Measurements from ENCODE around the gene TSC22D2. TPM values are rescaled to one million over a fixed set of nuclear protein-coding genes. Genes with fewer than 3 reads are reported as not detected.
"Not testable (repeated sequence)": the region's sequence is repeated elsewhere in the genome, so short reads cannot be mapped to it uniquely, and the experiment has no call there.

TSC22D2 gene
- total RNA-seq, 2 experiments from 2014 or later: 12.0 to 20.2 TPM

DNA sequence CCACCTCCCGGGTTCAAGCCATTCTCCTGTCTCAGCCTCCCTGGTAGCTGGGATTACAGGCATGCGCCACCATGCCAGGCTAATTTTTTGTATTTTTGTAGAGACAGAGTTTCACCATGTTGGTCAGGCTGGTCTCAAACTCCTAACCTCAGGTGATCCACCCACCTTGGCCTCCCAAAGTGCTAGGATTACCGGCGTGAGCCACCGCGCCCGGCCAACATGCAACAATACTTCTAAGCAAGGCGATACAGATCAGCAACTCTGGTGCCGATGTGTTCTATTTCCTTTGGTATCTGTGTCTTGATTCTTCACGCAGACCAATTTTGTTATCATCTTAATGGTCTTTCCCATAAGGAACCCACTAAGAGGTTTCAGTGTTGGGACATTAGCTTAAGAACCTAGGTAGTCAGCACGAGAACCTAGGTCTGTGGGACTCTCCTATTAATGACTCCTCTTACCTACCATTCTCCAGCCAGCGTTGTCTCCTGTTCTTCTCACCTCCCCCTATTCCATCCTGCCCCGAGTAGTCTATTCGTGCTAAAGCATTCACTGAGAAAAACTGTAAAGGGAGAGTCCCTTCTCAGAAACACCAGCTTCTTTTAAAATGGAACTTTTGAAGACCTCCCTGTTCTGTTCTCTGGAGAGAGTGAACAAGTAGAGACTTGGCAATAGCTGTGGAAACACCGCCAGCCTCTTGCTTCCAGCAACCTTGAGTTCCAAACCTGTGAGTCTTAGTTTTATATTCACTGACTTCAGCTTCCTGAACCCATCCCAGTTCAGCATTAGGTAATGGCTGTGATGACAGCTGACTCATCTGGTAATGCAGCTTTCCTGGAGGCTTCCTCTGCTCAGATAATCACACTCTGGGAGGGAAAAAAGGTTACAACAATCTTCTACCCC is 61.2 kb downstream of the TSC22D2 start:
- intact Hi-C loops (cut with DNase I, micrococcal nuclease): no loop called here
- no peaks in the 10 kb centered on the region for H3K4me1 Mint-ChIP-seq
- no peaks in the 10 kb centered on the region for H3K27me3 Mint-ChIP-seq
- CTCF ChIA-PET: interaction anchor here (0.9 kb wide), 1 partner anchor 21 kb away, joined by 3 read pairs; no protein-coding TSS in a partner anchor
- DNase-seq (no peak), ATAC-seq (no peak)
- H3K36me3 Mint-ChIP-seq (ENCODE audit: low read depth): no peaks in the 10 kb centered on the region
- H3K9me3 Mint-ChIP-seq (ENCODE audit: low read depth): peaks cover 1% of the 10 kb centered on the region
- no peak overlapping the region for H3K27ac Mint-ChIP-seq
- H3K4me3 Mint-ChIP-seq: no peak overlapping the region
- POLR2A ChIA-PET: no interaction called here

DNA sequence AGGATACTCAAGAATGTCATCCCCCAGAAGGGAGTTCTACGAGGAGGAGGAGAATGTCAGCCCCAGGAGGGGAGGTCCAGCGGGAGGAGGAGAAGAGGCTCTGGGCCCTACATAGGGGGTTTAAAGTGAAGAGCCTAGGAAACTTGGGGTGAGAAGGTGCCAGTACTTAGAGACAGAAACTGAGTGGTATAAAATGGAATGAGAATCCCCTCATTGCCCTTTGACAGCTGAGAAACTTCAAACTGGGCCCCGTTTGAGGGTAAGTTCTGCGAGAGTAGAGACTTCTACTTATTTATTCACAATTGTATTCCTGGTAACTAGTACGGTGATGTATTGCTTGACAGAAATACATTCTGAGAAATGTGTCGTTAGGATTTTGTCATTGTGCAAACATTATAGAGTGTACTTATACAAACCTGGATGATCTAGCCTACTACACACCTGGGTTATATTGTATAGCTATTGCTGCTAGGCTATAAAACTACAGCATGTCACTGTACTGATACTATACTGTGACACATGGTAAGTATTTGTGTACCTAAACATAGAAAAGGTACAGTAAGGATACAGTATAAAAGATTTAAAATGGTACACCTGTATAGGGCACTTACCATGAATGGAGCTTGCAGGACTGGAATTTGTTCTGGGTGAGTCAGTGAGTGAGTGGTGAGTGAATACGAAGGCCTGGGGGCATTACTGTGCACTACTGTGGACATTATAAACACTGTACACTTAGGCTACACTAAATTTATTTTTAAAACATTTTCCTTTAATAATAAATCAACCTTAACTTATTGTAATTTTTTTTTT is 62.0 kb downstream of the TSC22D2 start:
- Mint-ChIP-seq H3K27me3 (no peaks in the 10 kb centered on the region), H3K4me3 (no peak overlapping the region), H3K36me3 (ENCODE audit: low read depth) (no peaks in the 10 kb centered on the region), H3K4me1 (no peaks in the 10 kb centered on the region), H3K9me3 (ENCODE audit: low read depth) (peaks cover 1% of the 10 kb centered on the region), H3K27ac (no peak overlapping the region)
- no peak for DNase-seq
- intact Hi-C loops (cut with DNase I, micrococcal nuclease): no loop called here
- ATAC-seq: no peak
- ChIA-PET CTCF (interaction anchor here (0.9 kb wide), 1 partner anchor 20 kb away, joined by 3 read pairs; no protein-coding TSS in a partner anchor), POLR2A (no interaction called here)

DNA sequence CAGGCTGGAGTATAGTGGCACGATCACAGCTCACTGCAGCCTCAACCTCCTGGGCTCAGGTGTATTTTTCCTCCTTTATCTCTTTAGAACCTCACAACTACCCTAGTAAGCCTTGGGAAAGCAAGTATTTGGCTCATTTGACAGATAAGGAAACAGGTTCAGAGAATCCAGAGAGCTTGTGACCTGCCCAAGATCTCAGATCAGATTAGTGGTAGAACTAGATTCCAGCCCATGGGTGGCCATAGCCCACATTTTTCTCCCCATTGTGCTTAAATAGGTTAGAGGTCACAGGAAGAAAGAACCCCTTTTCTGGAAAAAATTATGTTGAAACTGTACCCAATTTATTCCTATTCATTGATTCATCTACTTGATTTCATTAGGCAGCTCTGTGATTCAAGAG is 64.3 kb downstream of the TSC22D2 start:
- Mint-ChIP-seq H3K4me3 (no peak overlapping the region), H3K27ac (no peak overlapping the region), H3K4me1 (no peaks in the 10 kb centered on the region), H3K27me3 (no peaks in the 10 kb centered on the region), H3K36me3 (ENCODE audit: low read depth) (no peaks in the 10 kb centered on the region), H3K9me3 (ENCODE audit: low read depth) (peaks cover 3% of the 10 kb centered on the region)
- ChIA-PET POLR2A (no interaction called here), CTCF (no interaction called here)
- ATAC-seq (no peak), DNase-seq (no peak)
- intact Hi-C loops (cut with DNase I, micrococcal nuclease): no loop called here

DNA sequence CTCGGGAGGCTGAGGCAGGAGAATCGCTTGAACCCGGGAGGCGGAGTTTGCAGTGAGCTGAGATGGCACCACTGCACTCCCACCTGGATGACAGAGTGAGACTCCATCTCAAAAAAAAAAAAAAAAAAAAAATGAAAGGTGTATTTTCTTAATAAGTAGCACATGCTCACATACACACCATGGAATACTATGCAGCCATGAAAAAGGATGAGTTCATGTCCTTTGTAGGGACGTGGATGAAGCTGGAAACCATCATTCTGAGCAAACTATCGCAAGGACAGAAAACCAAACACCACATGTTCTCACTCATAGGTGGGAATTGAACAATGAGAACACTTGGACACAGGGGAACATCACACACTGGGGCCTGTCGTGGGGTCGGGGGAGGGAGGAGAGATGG is 65.1 kb downstream of the TSC22D2 start:
- POLR2A ChIA-PET; CTCF ChIA-PET; intact Hi-C loops (cut with DNase I, micrococcal nuclease); H3K4me3 Mint-ChIP-seq; H3K36me3 Mint-ChIP-seq (ENCODE audit: low read depth); DNase-seq; H3K9me3 Mint-ChIP-seq (ENCODE audit: low read depth); ATAC-seq; H3K4me1 Mint-ChIP-seq; H3K27me3 Mint-ChIP-seq; H3K27ac Mint-ChIP-seq: not testable (repeated sequence)

DNA sequence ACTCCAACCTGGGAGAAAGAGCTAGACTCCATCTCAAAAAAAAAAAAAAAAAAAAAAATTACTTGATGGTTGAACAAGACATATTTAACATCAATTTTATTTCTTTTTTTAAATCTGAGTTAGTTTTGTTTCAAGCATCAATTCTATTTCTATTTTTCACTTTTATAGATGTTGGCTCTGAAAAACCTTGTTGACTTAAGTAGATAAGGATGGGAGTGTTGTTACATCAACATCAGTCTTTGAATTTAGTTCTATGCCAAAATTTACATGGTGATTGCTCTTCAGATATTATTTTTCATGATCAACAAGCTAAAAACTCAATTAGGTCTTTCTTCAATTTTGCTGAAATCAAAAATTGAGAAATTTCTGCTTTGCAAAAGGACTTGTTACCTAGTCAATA is 71.3 kb downstream of the TSC22D2 start:
- Mint-ChIP-seq H3K27me3 (no peaks in the 10 kb centered on the region), H3K36me3 (ENCODE audit: low read depth) (peaks cover 7% of the 10 kb centered on the region), H3K4me1 (no peaks in the 10 kb centered on the region), H3K9me3 (ENCODE audit: low read depth) (peaks cover 9% of the 10 kb centered on the region), H3K27ac (no peak overlapping the region), H3K4me3 (no peak overlapping the region)
- intact Hi-C loops (cut with DNase I, micrococcal nuclease): no loop called here
- ChIA-PET POLR2A (no interaction called here), CTCF (interaction anchor here (0.7 to 1.0 kb wide), 3 partner anchors 11 to 427 kb away, joined by 3 read pairs; no protein-coding TSS in a partner anchor)
- ATAC-seq (no peak), DNase-seq (no peak)

DNA sequence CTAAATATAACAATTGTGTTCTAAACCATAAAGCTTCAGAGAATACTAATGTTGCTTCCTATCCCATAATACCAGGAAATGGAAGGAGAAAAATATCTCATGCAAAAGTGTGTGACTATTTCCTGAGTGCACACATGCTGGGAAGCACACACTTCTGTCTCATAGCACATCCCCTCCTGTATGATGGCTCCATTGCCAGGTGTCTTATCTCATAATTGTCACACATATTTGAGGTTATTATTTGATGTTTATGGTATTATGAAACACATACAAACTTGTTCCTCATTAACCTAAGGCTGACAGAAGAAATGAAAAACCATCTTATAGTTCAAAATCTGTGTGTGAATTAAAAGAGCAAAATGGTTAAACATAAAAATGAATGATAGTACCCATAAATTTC is 72.8 kb downstream of the TSC22D2 start:
- Mint-ChIP-seq H3K27ac (no peak overlapping the region), H3K36me3 (ENCODE audit: low read depth) (peaks cover 12% of the 10 kb centered on the region), H3K4me3 (no peak overlapping the region), H3K4me1 (no peaks in the 10 kb centered on the region), H3K27me3 (no peaks in the 10 kb centered on the region), H3K9me3 (ENCODE audit: low read depth) (peaks cover 15% of the 10 kb centered on the region)
- ATAC-seq (no peak), DNase-seq (no peak)
- ChIA-PET POLR2A (no interaction called here), CTCF (interaction anchor here (1.0 kb wide), 1 partner anchor 14 kb away, joined by 3 read pairs; no protein-coding TSS in a partner anchor)
- intact Hi-C loops (cut with DNase I, micrococcal nuclease): no loop called here

- no peak for DNase-seq
- ATAC-seq: no peak
- H3K36me3 Mint-ChIP-seq (ENCODE audit: low read depth): peaks cover 12% of the 10 kb centered on the region
- H3K27me3 Mint-ChIP-seq: no peaks in the 10 kb centered on the region
- no peak overlapping the region for H3K27ac Mint-ChIP-seq
- ChIA-PET CTCF (interaction anchor here (0.7 to 1.0 kb wide), 3 partner anchors 12 to 234 kb away, joined by 3 to 4 read pairs (median 3); no protein-coding TSS in a partner anchor), POLR2A (no interaction called here)
- intact Hi-C loops (cut with DNase I, micrococcal nuclease): no loop called here
- no peaks in the 10 kb centered on the region for H3K4me1 Mint-ChIP-seq
- H3K4me3 Mint-ChIP-seq: no peak overlapping the region
- H3K9me3 Mint-ChIP-seq (ENCODE audit: low read depth): peaks cover 17% of the 10 kb centered on the region
Observed at GRCh38 chr3:150483226-150483625, 75.1 kb downstream of the TSC22D2 start.

- Mint-ChIP-seq H3K27me3 (no peaks in the 10 kb centered on the region), H3K4me3 (no peak overlapping the region), H3K4me1 (no peaks in the 10 kb centered on the region), H3K27ac (no peak overlapping the region), H3K36me3 (ENCODE audit: low read depth) (peaks cover 12% of the 10 kb centered on the region), H3K9me3 (ENCODE audit: low read depth) (peaks cover 17% of the 10 kb centered on the region)
- intact Hi-C loops (cut with DNase I, micrococcal nuclease): no loop called here
- ChIA-PET CTCF (interaction anchor here (1.0 to 1.3 kb wide), 2 partner anchors 10 to 72 kb away, joined by 3 read pairs; no protein-coding TSS in a partner anchor), POLR2A (interaction anchor here (0.6 kb wide), 1 partner anchor 14 kb away, joined by 3 read pairs; no protein-coding TSS in a partner anchor)
- ATAC-seq (no peak), DNase-seq (no peak)
Observed at GRCh38 chr3:150484410-150484809, 76.3 kb downstream of the TSC22D2 start.

GRCh38 chr3:150488867-150489266 is 80.8 kb downstream of the TSC22D2 start:
- Mint-ChIP-seq H3K9me3 (ENCODE audit: low read depth) (peaks cover 17% of the 10 kb centered on the region), H3K27ac (no peak overlapping the region), H3K4me3 (no peak overlapping the region), H3K36me3 (ENCODE audit: low read depth) (peaks cover 7% of the 10 kb centered on the region), H3K27me3 (no peaks in the 10 kb centered on the region), H3K4me1 (no peaks in the 10 kb centered on the region)
- DNase-seq (no peak), ATAC-seq (no peak)
- ChIA-PET POLR2A (interaction anchor here (0.6 kb wide), 1 partner anchor 28 kb away, joined by 4 read pairs; no protein-coding TSS in a partner anchor), CTCF (interaction anchor here (0.6 to 1.4 kb wide), 5 partner anchors 9 to 203 kb away, joined by 3 to 5 read pairs (median 3); no protein-coding TSS in a partner anchor)
- intact Hi-C loops (cut with DNase I, micrococcal nuclease): no loop called here

DNA sequence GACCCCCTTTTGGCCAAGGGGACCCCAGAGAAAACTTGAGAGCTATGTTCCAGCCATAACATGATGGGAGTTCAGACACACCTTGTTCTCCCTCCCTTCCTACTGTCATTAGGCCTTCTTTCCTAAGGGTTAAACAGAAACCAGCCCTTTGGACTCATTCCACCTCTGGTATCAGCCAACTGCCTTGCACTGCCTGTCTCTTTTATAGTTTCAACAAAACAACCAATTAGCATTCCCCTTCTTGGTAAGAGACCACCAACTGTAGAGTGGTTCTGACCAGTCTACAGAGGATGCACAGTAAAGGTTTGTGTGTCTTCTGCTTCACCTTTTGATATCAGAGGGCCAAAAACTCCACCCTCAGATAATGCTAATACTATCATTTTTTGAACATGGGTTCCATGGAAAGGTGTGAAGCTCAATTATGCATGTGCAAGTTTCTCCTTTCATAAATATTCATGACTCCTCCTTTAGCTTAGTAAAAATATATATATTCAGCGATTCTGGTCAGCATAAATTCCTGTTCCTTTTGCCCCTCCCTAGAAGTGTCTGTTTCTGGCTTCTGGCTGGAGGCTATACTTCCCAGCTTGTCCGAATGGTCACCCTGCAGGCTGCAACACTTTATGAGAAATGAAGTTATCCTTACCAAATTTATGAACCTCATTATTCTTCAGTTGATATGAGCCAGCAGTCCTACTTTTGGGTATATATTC is 82.3 kb downstream of the TSC22D2 start:
- intact Hi-C loops (cut with DNase I, micrococcal nuclease): no loop called here

More for the DNA sequence above, 82.3 kb downstream of the TSC22D2 start:
- Mint-ChIP-seq H3K27me3 (no peaks in the 10 kb centered on the region), H3K9me3 (ENCODE audit: low read depth) (peaks cover 7% of the 10 kb centered on the region), H3K27ac (no peak overlapping the region), H3K4me1 (no peaks in the 10 kb centered on the region), H3K4me3 (no peak overlapping the region), H3K36me3 (ENCODE audit: low read depth) (no peaks in the 10 kb centered on the region)
- ChIA-PET POLR2A (no interaction called here), CTCF (interaction anchor here (0.9 to 1.2 kb wide), 2 partner anchors 11 to 21 kb away, joined by 3 read pairs; no protein-coding TSS in a partner anchor)
- ATAC-seq: no peak
- no peak for DNase-seq
